Fibroblast of lung (primary cell): ENCODE results near the gene ZNF385D. TPM values are rescaled to one million over a fixed set of nuclear protein-coding genes. Genes with fewer than 3 reads are reported as not detected.

Experiments used
- DNase-seq, 2 donors: peaks; one replicate each; pipeline versions ENCODE4 v3.0.0 to v3.0.0-alpha.2; 2010; ENCODE audit warnings: low read depth in 2 of 2
- H2AFZ ChIP-seq: 2 replicates; pipeline ENCODE4 v1.5.1; 2012; ENCODE audit warnings: low read length, control low read depth, inconsistent platforms
- H3K27ac ChIP-seq: 2 replicates; pipeline ENCODE4 v1.5.1; 2011; ENCODE audit warnings: low read length, control low read depth; ENCODE audit not compliant: insufficient read depth
- H3K27me3 ChIP-seq: 2 replicates; pipeline ENCODE4 v1.5.1; 2011; ENCODE audit warnings: mild to moderate bottlenecking, low read length; ENCODE audit not compliant: control insufficient read depth, insufficient read depth
- H3K36me3 ChIP-seq: 2 replicates; pipeline ENCODE4 v1.5.1; 2011; ENCODE audit warnings: low read length; ENCODE audit not compliant: control insufficient read depth, insufficient read depth
- H3K4me1 ChIP-seq: 2 replicates; pipeline ENCODE4 v1.5.1; 2011; ENCODE audit warnings: low read length; ENCODE audit not compliant: control insufficient read depth, insufficient read depth; ENCODE audit errors: extremely low read depth
- H3K4me2 ChIP-seq: 2 replicates; pipeline ENCODE4 v1.5.1; 2011; ENCODE audit warnings: low read length, control low read depth; ENCODE audit not compliant: insufficient read depth; ENCODE audit errors: extremely low read depth
- H3K4me3 ChIP-seq, 4 experiments: fragments of 200-600 bp in 1 of 4; sonication (generic) in 1 of 4; replicated peaks in 1 of 4; 2 replicates each; pipeline ENCODE4 v1.5.1; 2011 to 2016; ENCODE audit warnings: low read length in 4 of 4, low read depth in 3 of 4, mild to moderate bottlenecking in 3 of 4, control low read depth in 2 of 4, inconsistent platforms in 1 of 4, mixed read lengths in 1 of 4; ENCODE audit not compliant: insufficient read depth in 1 of 4; ENCODE audit errors: control extremely low read depth in 1 of 4
- H3K79me2 ChIP-seq: 2 replicates; pipeline ENCODE4 v1.5.1; 2012; ENCODE audit warnings: mild to moderate bottlenecking, low read length, inconsistent platforms; ENCODE audit not compliant: control insufficient read depth, insufficient read depth
- H3K9ac ChIP-seq: 2 replicates; pipeline ENCODE4 v1.5.1; 2011; ENCODE audit warnings: mild to moderate bottlenecking, low read length, control low read depth; ENCODE audit not compliant: insufficient read depth
- H3K9me3 ChIP-seq: 2 replicates; pipeline ENCODE4 v1.5.1; 2012; ENCODE audit warnings: low read depth, low read length; ENCODE audit not compliant: control insufficient read depth, insufficient read depth
- H4K20me1 ChIP-seq: 2 replicates; pipeline ENCODE4 v1.5.1; 2011; ENCODE audit warnings: low read length; ENCODE audit not compliant: control insufficient read depth, insufficient read depth; ENCODE audit errors: extremely low read depth
- CTCF ChIP-seq, 2 donors: IDR thresholded peaks in 1 of 2; conservative IDR thresholded peaks in 1 of 2; 1 replicate in 1 of 2; 2 replicates in 1 of 2; pipeline ENCODE4 v1.5.1; 2011 to 2012; ENCODE audit warnings: low read length in 2 of 2, control low read depth in 1 of 2, inconsistent platforms in 1 of 2, low read depth in 1 of 2, mild to moderate bottlenecking in 1 of 2
- EZH2 ChIP-seq: IDR thresholded peaks from 2 replicates; pipeline ENCODE4 v1.5.1; 2012; ENCODE audit warnings: low read length, control low read depth, mild to moderate bottlenecking; ENCODE audit errors: missing control alignments
- polyA plus RNA-seq, 2 donors: library from polyadenylated mRNA; depleted of rRNA in 1 of 2; stranded (reverse) in 1 of 2; unstranded in 1 of 2; fragments of >200 nt; gene quantifications; 2 replicates each; pipeline ENCODE4 v1.2.1, GENCODE V29; 2011 to 2012; ENCODE audit warnings: missing spikeins in 1 of 2
- total RNA-seq: library from RNA; depleted of rRNA; stranded (reverse); fragments of >200 nt; gene quantifications from 2 replicates; pipeline ENCODE4 v1.2.1, GENCODE V29; 2014

Gene ZNF385D
- total and polyA plus RNA-seq, 2 donors (not counting 1 experiment from before 2014, with no cell fraction given): 0.83 to 1.9 TPM

GRCh38 chr3:21682206-21682605 is 68.8 kb downstream of the ZNF385D start:
- no peaks in the 10 kb centered on the region for H3K4me1 ChIP-seq
- no peaks in the 10 kb centered on the region for H3K9me3 ChIP-seq
- H3K4me3 ChIP-seq: no peak overlapping the region
- H3K9ac ChIP-seq: no peak overlapping the region
- H2AFZ ChIP-seq: no peak overlapping the region
- no peaks in the 10 kb centered on the region for H3K79me2 ChIP-seq
- H4K20me1 ChIP-seq: no peaks in the 10 kb centered on the region
- no peak for DNase-seq
- no peaks in the 10 kb centered on the region for H3K36me3 ChIP-seq
- no peak overlapping the region for H3K27ac ChIP-seq
- TF ChIP-seq EZH2 (no peak), CTCF (conservative IDR thresholded peaks at IDR 0.05 in 1 of 2, IDR thresholded peaks at IDR 0.05 in 1 of 2; ENCODE audit: low read depth in 1 of 2, low read length in 2 of 2) (no peak)
- no peak overlapping the region for H3K4me2 ChIP-seq
- H3K27me3 ChIP-seq: no peaks in the 10 kb centered on the region

- DNase-seq: no peak
- H3K9ac ChIP-seq: no peak overlapping the region
These were observed 77.6 kb downstream of the ZNF385D start for GRCh38 chr3:21673393-21673792.

GRCh38 chr3:21672303-21672702 is 78.7 kb downstream of the ZNF385D start:
- peak overlapping the region; percentile 23 for H3K27ac ChIP-seq
- peaks cover 7% of the 10 kb centered on the region for H3K4me1 ChIP-seq
- peak overlapping the region; percentile 70 for H3K4me2 ChIP-seq
- H4K20me1 ChIP-seq: no peaks in the 10 kb centered on the region
- DNase-seq: peak; percentile 90 to 98
- H3K36me3 ChIP-seq: no peaks in the 10 kb centered on the region
- no peaks in the 10 kb centered on the region for H3K9me3 ChIP-seq
- H3K27me3 ChIP-seq: no peaks in the 10 kb centered on the region
- H3K9ac ChIP-seq: no peak overlapping the region
- no peak overlapping the region for H3K4me3 ChIP-seq
- H3K79me2 ChIP-seq: no peaks in the 10 kb centered on the region
- no peak overlapping the region for H2AFZ ChIP-seq
- TF ChIP-seq CTCF (conservative IDR thresholded peaks at IDR 0.05 in 1 of 2, IDR thresholded peaks at IDR 0.05 in 1 of 2; ENCODE audit: low read depth in 1 of 2, low read length in 2 of 2): no peak
- TF ChIP-seq EZH2: no peak

More at GRCh38 chr3:21673393-21673792, 77.6 kb downstream of the ZNF385D start:
- Histone ChIP-seq H3K4me1 (peaks cover 7% of the 10 kb centered on the region), H2AFZ (no peak overlapping the region), H3K79me2 (no peaks in the 10 kb centered on the region), H3K27ac (no peak overlapping the region), H3K4me3 (no peak overlapping the region), H4K20me1 (no peaks in the 10 kb centered on the region), H3K9me3 (no peaks in the 10 kb centered on the region), H3K27me3 (no peaks in the 10 kb centered on the region), H3K4me2 (no peak overlapping the region), H3K36me3 (no peaks in the 10 kb centered on the region)
- TF ChIP-seq CTCF (conservative IDR thresholded peaks at IDR 0.05 in 1 of 2, IDR thresholded peaks at IDR 0.05 in 1 of 2; ENCODE audit: low read depth in 1 of 2, low read length in 2 of 2): no peak
- no peak for TF ChIP-seq EZH2
